Lower leg skin (tissue), 4 donors: ENCODE data around the gene CYP19A1. TPM values are rescaled to one million over a fixed set of nuclear protein-coding genes. Genes with fewer than 3 reads are reported as not detected.

Experiments used
- DNase-seq, 2 donors: peaks; one replicate each; pipeline ENCODE4 v3.0.0-alpha.2; 2019; ENCODE audit warnings: low spot score in 2 of 2
- H3K4me3 ChIP-seq: fragments of 200-600 bp; sonication (generic); 2 replicates; pipeline ENCODE4 v1.5.1; 2017; ENCODE audit warnings: mild to moderate bottlenecking, low read depth; ENCODE audit not compliant: poor library complexity, severe bottlenecking
- POLR2A ChIP-seq, 2 donors: fragments of 450-650 bp; IDR thresholded peaks; one replicate each; pipeline ENCODE4 v1.6.1; 2016 to 2017; ENCODE audit warnings: antibody characterized with exemption in 2 of 2, mild to moderate bottlenecking in 1 of 2, moderate library complexity in 1 of 2
- WGBS, 2 donors: methylation state at CpG; one replicate each; pipeline ENCODE4 v1.1.5; 2018; 5-methylcytosine and 5-hydroxymethylcytosine counted together
- intact Hi-C: fragments of 100-400 bp; cut with DNase I; formaldehyde crosslinking; loops from one replicate; pipeline ENCODE4 v1.15.0; 2023; ENCODE audit warnings: low total_unique reads
- total RNA-seq, 4 donors: library from RNA; depleted of rRNA; stranded (reverse); fragments of >200 nt; gene quantifications; one replicate each; pipeline ENCODE4 v1.1.0, GENCODE V29; 2016
- TF ChIP-seq, protein P1 (sequence below), 3 donors: fragments of 450-650 bp; IDR thresholded peaks; one replicate each; pipeline ENCODE4 v1.5.1; 2016; ENCODE audit warnings: antibody characterized with exemption in 3 of 3, mild to moderate bottlenecking in 3 of 3, moderate library complexity in 2 of 3

Gene CYP19A1
- total RNA-seq, 4 donors from 2014 or later, result 0.51 to 6.2 (median 2.6) TPM

DNA sequence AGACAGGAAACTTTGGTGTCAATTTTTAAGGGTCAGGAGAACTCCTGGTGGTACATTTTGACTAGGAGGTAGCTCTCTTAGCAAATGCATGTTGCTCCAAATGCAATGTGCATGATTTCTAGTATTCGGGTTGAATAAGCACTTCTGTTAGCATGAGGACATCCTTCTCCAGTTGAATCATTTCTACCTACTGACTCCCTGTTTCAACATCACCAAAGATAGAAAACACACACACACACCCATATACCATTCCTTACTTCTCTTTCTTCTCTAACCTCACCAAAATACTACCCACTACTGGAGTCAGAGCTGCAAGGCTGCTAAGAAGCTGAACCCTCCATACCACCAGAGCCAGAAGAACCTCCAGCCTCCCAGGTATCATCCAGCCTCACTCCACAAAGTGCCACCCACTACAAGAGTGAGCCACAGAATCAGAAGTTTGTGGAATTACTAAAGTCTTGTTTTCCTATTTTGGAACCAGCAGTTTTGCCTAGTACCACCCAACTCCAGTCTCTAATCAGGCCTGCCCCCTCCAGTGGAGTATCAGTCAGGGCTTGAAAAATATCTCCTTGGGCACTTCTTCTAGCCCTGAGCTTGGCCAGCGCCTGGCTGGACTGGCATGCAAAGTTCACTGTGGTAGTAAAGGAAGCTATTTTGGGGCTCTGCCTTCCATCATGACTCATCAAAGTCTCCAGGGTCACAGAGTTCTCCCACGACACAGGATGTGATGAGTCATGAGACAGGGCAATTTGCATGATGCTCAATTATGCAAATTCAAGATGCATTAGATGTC lies 110.3 kb downstream of the CYP19A1 start:
- intact Hi-C loops, result no loop called here
- no peak for TF ChIP-seq POLR2A (IDR thresholded peaks at IDR 0.05)
- TF ChIP-seq, protein P1, sequence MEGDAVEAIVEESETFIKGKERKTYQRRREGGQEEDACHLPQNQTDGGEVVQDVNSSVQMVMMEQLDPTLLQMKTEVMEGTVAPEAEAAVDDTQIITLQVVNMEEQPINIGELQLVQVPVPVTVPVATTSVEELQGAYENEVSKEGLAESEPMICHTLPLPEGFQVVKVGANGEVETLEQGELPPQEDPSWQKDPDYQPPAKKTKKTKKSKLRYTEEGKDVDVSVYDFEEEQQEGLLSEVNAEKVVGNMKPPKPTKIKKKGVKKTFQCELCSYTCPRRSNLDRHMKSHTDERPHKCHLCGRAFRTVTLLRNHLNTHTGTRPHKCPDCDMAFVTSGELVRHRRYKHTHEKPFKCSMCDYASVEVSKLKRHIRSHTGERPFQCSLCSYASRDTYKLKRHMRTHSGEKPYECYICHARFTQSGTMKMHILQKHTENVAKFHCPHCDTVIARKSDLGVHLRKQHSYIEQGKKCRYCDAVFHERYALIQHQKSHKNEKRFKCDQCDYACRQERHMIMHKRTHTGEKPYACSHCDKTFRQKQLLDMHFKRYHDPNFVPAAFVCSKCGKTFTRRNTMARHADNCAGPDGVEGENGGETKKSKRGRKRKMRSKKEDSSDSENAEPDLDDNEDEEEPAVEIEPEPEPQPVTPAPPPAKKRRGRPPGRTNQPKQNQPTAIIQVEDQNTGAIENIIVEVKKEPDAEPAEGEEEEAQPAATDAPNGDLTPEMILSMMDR (IDR thresholded peaks at IDR 0.05), result no peak
- 29 to 38% methylated on average over 3 of the region's 3 CpGs for WGBS, 2 donors
- DNase-seq, result peak in 1 of 2 donors; percentile 22
- no peak overlapping the region for H3K4me3 ChIP-seq

DNA sequence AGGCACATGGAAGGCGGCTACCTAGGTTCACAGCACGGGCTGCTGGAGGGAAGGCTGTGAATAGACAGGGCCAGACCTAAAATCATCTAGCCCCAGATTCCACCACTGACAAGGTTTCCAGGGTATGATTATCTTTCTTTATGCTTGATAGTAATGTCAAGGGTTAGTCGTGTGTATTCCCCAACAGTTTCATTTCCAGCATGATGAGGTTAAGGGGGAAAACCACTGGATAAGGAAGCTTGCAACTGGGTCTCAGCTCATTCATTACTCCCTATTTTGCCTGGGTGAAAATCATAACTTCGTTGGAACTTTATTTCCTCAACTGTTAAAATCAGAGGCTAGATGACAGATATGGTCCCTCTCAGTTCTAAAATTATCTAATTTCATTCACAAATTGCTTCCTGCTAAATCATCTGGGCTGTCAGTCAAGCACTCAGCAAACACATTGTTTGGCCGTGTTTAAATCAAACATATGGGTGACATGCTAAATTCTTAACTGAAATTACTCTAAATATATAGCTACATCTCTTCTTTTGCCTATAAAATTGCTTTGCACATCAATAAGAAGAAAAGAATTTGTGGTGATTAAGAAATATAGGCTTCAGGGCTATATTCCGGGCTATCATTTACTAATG lies 111.7 kb downstream of the CYP19A1 start:
- no peak overlapping the region for H3K4me3 ChIP-seq
- intact Hi-C loops, result no loop called here
- no peak for DNase-seq
- TF ChIP-seq, protein P1 (IDR thresholded peaks at IDR 0.05), result no peak
- no peak for TF ChIP-seq POLR2A (IDR thresholded peaks at IDR 0.05)
- 77 to 82% methylated on average over 6 of the region's 6 CpGs for WGBS, 2 donors

DNA sequence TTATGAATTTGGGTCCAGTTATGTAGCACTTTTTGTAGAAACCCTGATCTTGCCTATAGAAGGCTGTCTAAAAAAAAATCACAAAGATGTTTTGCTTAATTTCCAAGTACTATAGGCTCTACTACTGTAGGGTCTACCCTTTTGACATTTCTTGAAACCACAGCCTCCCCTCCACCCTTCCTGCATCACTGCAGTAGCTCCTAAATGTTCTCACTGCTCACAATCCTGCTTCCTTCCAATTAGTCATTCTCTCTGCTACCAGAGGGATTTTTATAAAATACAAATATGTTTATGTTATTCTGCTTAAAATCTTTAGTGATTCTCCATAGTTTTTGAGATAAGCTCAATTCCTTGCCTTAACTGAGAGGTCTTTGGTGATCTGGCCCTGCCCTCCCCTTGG lies 114.0 kb downstream of the CYP19A1 start:
- TF ChIP-seq, protein P1 (IDR thresholded peaks at IDR 0.05), result no peak
- no peak for TF ChIP-seq POLR2A (IDR thresholded peaks at IDR 0.05)
- no peak for DNase-seq
- intact Hi-C loops, result no loop called here
- H3K4me3 ChIP-seq, result no peak overlapping the region

DNA sequence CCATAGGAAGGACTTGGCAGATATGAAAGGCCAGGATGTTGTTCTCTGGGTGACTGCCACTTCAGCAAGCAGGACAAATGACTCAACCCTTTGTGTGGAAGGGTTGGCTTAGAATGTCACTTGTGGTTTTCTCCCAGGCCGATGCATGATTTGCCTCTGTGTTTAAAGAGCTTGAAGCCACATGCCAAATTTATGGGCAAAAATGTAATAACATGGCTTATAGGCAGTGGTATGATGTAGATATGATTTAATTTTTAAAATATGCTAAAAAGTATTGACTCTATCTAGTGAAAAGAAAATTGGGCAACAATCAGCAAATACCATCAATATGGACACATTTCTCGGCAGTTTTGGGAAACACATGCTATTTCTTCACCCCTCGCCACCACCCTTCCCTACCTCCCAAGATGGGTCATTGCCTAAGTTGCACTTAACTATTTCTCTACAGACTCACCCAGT lies 114.6 kb downstream of the CYP19A1 start:
- no peak overlapping the region for H3K4me3 ChIP-seq
- intact Hi-C loops, result no loop called here
- DNase-seq, result peak in 1 of 2 donors; percentile 48
- WGBS, 2 donors, result 50 to 54% methylated on average over 3 of the region's 3 CpGs
- TF ChIP-seq POLR2A (IDR thresholded peaks at IDR 0.05), result no peak
- TF ChIP-seq, protein P1 (IDR thresholded peaks at IDR 0.05), result no peak

DNA sequence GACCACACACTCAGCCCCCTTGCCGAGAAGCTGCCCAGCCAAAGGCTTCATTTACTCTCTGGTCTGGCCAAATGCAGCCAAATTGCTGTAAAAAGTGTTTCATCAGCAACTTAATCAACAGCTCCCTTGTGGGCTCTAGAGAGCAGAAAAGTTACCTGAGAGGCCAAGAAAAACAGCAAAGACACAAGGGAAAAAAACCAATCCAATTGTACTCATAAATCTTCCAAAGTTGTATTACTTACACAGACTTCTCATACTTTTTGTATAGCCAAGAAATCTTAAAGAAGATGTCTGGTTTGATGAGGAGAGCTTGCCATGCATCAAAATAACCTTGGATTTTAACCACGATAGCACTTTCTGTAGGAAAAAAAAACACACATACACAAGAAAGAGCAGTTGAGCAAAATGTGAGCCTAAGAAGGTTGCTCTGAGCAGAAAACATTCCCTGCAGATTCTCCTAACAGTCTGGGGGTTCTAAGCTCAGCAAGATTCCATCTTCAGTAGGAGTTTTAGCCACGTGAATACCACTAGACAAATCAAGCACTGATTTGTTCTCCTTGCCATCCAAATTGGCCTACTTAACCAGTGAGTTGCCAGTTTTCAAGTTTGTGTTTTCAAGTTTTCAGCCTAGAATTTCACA lies 120.0 kb downstream of the CYP19A1 start:
- 43 to 44% methylated on average over 3 of the region's 3 CpGs for WGBS, 2 donors
- intact Hi-C loops, result no loop called here
- TF ChIP-seq, protein P1 (IDR thresholded peaks at IDR 0.05), result no peak
- TF ChIP-seq POLR2A (IDR thresholded peaks at IDR 0.05), result no peak
- H3K4me3 ChIP-seq, result no peak overlapping the region
- no peak for DNase-seq
